ENCODE data around the gene GAB1.

GAB1 gene

GRCh38 chr4:143336781-143337599, at the start of gene GAB1:
TSS of gene GAB1 (plus strand) at chr4:143336876. CDS start at chr4:143337189, 313 bp downstream.
- Histone ChIP-seq H2AFZ (ENCODE audit: low read depth) (peak within 1 kb of the TSS; percentile 96), H3K79me2 (ENCODE audit: insufficient read depth, low read depth) (peaks cover 24% of the 10 kb centered on the region; the same call in 1 of the 2 replicates), H3K4me2 (peak within 1 kb of the TSS; percentile 88), H3K9ac (peak within 1 kb of the TSS; percentile 69), H3K36me3 (ENCODE audit: insufficient read depth) (no peaks in the 10 kb centered on the region), H3K27me3 (ENCODE audit: insufficient read depth, low read depth) (no peaks in the 10 kb centered on the region), H3K4me1 (ENCODE audit: low read depth, poor library complexity, severe bottlenecking) (peaks cover 29% of the 10 kb centered on the region), H3K27ac (peak within 1 kb of the TSS; percentile 60), H3K4me3 (IDR thresholded peaks at IDR 0.05; ENCODE audit: insufficient read depth, low read depth, low read length) (peak within 1 kb of the TSS; percentile 4), H4K20me1 (ENCODE audit: insufficient read depth) (no peaks in the 10 kb centered on the region)
- TF ChIP-seq, protein P1, sequence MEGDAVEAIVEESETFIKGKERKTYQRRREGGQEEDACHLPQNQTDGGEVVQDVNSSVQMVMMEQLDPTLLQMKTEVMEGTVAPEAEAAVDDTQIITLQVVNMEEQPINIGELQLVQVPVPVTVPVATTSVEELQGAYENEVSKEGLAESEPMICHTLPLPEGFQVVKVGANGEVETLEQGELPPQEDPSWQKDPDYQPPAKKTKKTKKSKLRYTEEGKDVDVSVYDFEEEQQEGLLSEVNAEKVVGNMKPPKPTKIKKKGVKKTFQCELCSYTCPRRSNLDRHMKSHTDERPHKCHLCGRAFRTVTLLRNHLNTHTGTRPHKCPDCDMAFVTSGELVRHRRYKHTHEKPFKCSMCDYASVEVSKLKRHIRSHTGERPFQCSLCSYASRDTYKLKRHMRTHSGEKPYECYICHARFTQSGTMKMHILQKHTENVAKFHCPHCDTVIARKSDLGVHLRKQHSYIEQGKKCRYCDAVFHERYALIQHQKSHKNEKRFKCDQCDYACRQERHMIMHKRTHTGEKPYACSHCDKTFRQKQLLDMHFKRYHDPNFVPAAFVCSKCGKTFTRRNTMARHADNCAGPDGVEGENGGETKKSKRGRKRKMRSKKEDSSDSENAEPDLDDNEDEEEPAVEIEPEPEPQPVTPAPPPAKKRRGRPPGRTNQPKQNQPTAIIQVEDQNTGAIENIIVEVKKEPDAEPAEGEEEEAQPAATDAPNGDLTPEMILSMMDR (conservative IDR thresholded peaks at IDR 0.05; ENCODE audit: low read depth, low read length): no peak

- no peaks in the 10 kb centered on the region for H4K20me1 ChIP-seq (ENCODE audit: insufficient read depth)
- H3K36me3 ChIP-seq (ENCODE audit: insufficient read depth): no peaks in the 10 kb centered on the region
- H3K27ac ChIP-seq: no peak overlapping the region
- no peak overlapping the region for H3K4me2 ChIP-seq
- no peaks in the 10 kb centered on the region for H3K4me1 ChIP-seq (ENCODE audit: low read depth, poor library complexity, severe bottlenecking)
- H3K4me3 ChIP-seq (IDR thresholded peaks at IDR 0.05; ENCODE audit: insufficient read depth, low read depth, low read length): no peak overlapping the region
- no peaks in the 10 kb centered on the region for H3K27me3 ChIP-seq (ENCODE audit: insufficient read depth, low read depth)
- TF ChIP-seq, protein P1 (conservative IDR thresholded peaks at IDR 0.05; ENCODE audit: low read depth, low read length): no peak
- H2AFZ ChIP-seq (ENCODE audit: low read depth): no peak overlapping the region
- no peaks in the 10 kb centered on the region for H3K79me2 ChIP-seq (ENCODE audit: insufficient read depth, low read depth)
- no peak overlapping the region for H3K9ac ChIP-seq
These were observed 49.1 kb upstream of the GAB1 start for GRCh38 chr4:143287572-143287923.

DNA sequence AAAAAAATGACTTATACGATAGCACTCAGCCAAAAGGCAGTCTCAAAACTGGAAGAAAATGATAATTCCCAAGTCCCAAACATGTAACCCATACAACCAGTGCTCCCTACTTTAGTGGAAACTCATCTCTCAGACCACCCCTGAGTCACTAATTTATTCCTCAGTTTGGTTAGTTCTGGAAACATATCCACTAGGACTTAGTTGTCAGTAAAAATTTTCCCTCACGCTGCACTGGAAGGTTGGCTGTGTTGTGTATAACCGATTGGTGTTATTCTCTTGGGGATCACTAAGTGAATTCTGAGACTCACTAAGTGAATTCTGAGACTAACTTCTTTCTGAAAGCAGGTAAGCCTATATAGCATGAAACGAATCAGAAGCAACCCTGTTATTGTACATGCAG, 48.5 kb upstream of the GAB1 start:
- H3K27me3 ChIP-seq (ENCODE audit: insufficient read depth, low read depth): no peaks in the 10 kb centered on the region
- H4K20me1 ChIP-seq (ENCODE audit: insufficient read depth): no peaks in the 10 kb centered on the region
- H3K4me2 ChIP-seq: no peak overlapping the region
- H2AFZ ChIP-seq (ENCODE audit: low read depth): no peak overlapping the region
- no peak overlapping the region for H3K27ac ChIP-seq
- no peaks in the 10 kb centered on the region for H3K79me2 ChIP-seq (ENCODE audit: insufficient read depth, low read depth)
- no peak overlapping the region for H3K9ac ChIP-seq
- no peaks in the 10 kb centered on the region for H3K4me1 ChIP-seq (ENCODE audit: low read depth, poor library complexity, severe bottlenecking)
- TF ChIP-seq, protein P1 (conservative IDR thresholded peaks at IDR 0.05; ENCODE audit: low read depth, low read length): no peak
- no peaks in the 10 kb centered on the region for H3K36me3 ChIP-seq (ENCODE audit: insufficient read depth)
- no peak overlapping the region for H3K4me3 ChIP-seq (IDR thresholded peaks at IDR 0.05; ENCODE audit: insufficient read depth, low read depth, low read length)

DNA sequence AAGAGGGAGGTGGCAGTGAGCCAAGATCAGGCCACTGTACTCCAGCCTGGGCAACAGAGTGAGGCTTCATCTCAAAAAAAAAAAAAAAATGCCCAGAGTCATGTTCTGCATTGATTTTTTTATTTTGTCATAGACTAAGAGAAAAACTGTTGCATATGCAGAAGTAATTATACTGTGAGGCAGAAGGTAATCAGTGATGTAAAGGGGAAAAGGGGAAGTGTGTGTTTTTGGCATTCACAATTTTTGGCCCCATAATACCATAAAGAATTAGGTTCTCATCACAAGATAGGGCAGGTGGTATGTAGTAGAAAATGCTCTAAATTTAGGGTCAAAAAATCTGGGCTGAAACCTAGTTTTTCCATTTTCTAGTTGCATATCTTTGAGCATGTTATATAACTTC, 47.3 kb upstream of the GAB1 start:
- Histone ChIP-seq H3K27me3 (ENCODE audit: insufficient read depth, low read depth) (no peaks in the 10 kb centered on the region), H2AFZ (ENCODE audit: low read depth) (no peak overlapping the region), H3K9ac (no peak overlapping the region), H3K4me3 (IDR thresholded peaks at IDR 0.05; ENCODE audit: insufficient read depth, low read depth, low read length) (no peak overlapping the region), H3K79me2 (ENCODE audit: insufficient read depth, low read depth) (no peaks in the 10 kb centered on the region), H3K36me3 (ENCODE audit: insufficient read depth) (no peaks in the 10 kb centered on the region), H3K4me2 (no peak overlapping the region), H3K4me1 (ENCODE audit: low read depth, poor library complexity, severe bottlenecking) (no peaks in the 10 kb centered on the region), H4K20me1 (ENCODE audit: insufficient read depth) (no peaks in the 10 kb centered on the region), H3K27ac (no peak overlapping the region)
- TF ChIP-seq, protein P1 (conservative IDR thresholded peaks at IDR 0.05; ENCODE audit: low read depth, low read length): no peak

Measured in KMS-11 (cell line).